HepG2 (cell line): ENCODE data around the gene SCAPER. TPM values are rescaled to one million over a fixed set of nuclear protein-coding genes. Genes with fewer than 3 reads are reported as not detected.

ENCODE experiments used
- ATAC-seq: fragments of 200-7000 bp; cut with Tn5 transposase; 3 replicates; pipeline ENCODE4 v1.9.1; 2020; ENCODE audit warnings: mild to moderate bottlenecking, moderate library complexity
- BruUV-seq: library from RNA; stranded (reverse); fragments of 400-500 nt; replicated peaks from 2 replicates; lab custom pipeline; 2021; lab: Mats Ljungman, UMichigan
- CTCF ChIA-PET: fragments of 300-600 bp; formaldehyde crosslinking; extraction: SDS; loops from one replicate; lab custom pipeline; 2021; ENCODE audit warnings: low total read pairs, inconsistent platforms, low intra/inter-chr PET ratio; lab: Yijun Ruan, JAX
- POLR2A ChIA-PET: fragments of 350-600 bp; sonication (Branson Sonifier 250); formaldehyde crosslinking; loops from one replicate; lab custom pipeline; 2020; ENCODE audit warnings: antibody characterized with exemption, inconsistent platforms; lab: Yijun Ruan, JAX
- DNase-seq: peaks from one replicate; pipeline ENCODE4 v3.0.0-alpha.2; 2015; ENCODE audit warnings: low spot score
- FAIRE-seq: peaks from 3 replicates; lab custom pipeline; 2011; peaks lifted over from hg19 to GRCh38; lab: Jason Lieb, UNC
- H2AFZ ChIP-seq: one replicate; pipeline ENCODE4 v1.6.1; 2011; ENCODE audit warnings: low read length, inconsistent platforms
- H3K27ac ChIP-seq: fragments of 300-600 bp; 3 replicates; pipeline ENCODE4 v1.8.0; 2011; ENCODE audit warnings: mixed run types, mild to moderate bottlenecking, mixed read lengths, low read length, inconsistent platforms; ENCODE audit not compliant: insufficient read depth; ENCODE audit errors: extremely low read length
- H3K27me3 ChIP-seq, 2 experiments: fragments of 200-600 bp in 1 of 2; 2 replicates in 1 of 2; 3 replicates in 1 of 2; pipeline versions ENCODE4 v1.6.0 to v1.8.0; 2011; ENCODE audit warnings: low read length in 2 of 2, mild to moderate bottlenecking in 2 of 2, moderate library complexity in 2 of 2, inconsistent platforms in 1 of 2; ENCODE audit not compliant: insufficient read depth in 2 of 2, control insufficient read depth in 1 of 2
- H3K36me3 ChIP-seq, 2 experiments: fragments of 200-600 bp in 1 of 2; replicated peaks in 1 of 2; 2 replicates in 1 of 2; 3 replicates in 1 of 2; pipeline versions ENCODE4 v1.5.1 to v1.8.0; 2011; ENCODE audit warnings: low read length in 2 of 2, inconsistent platforms in 1 of 2; ENCODE audit not compliant: insufficient read depth in 2 of 2, control insufficient read depth in 1 of 2
- H3K4me1 ChIP-seq: 2 replicates; pipeline ENCODE4 v1.5.1; 2012; ENCODE audit warnings: low read length, inconsistent platforms; ENCODE audit not compliant: insufficient read depth
- H3K4me2 ChIP-seq: 2 replicates; pipeline ENCODE4 v1.6.0; 2011; ENCODE audit warnings: low read depth, low read length, inconsistent platforms
- H3K4me3 ChIP-seq, 3 experiments: fragments of 200-600 bp in 1 of 3; sonication (generic), shearing (Covaris generic) in 1 of 3; replicated peaks in 1 of 3; 2 replicates each; pipeline ENCODE4 v1.5.1; 2011 to 2016; ENCODE audit warnings: low read length in 3 of 3, inconsistent platforms in 2 of 3, low read depth in 2 of 3, mild to moderate bottlenecking in 2 of 3, control low read depth in 1 of 3, mixed read lengths in 1 of 3; ENCODE audit not compliant: insufficient read depth in 1 of 3
- H3K79me2 ChIP-seq: one replicate; pipeline ENCODE4 v1.6.1; 2011; ENCODE audit warnings: low read length, inconsistent platforms; ENCODE audit not compliant: insufficient read depth
- H3K9ac ChIP-seq: 2 replicates; pipeline ENCODE4 v1.6.0; 2011; ENCODE audit warnings: mild to moderate bottlenecking, low read depth, low read length, inconsistent platforms; ENCODE audit not compliant: insufficient read depth
- H3K9me3 ChIP-seq: 2 replicates; pipeline ENCODE4 v1.5.1; 2012; ENCODE audit warnings: mild to moderate bottlenecking, low read length
- H4K20me1 ChIP-seq: 2 replicates; pipeline ENCODE4 v1.6.0; 2011; ENCODE audit warnings: inconsistent platforms, mild to moderate bottlenecking, low read length, moderate library complexity; ENCODE audit not compliant: insufficient read depth
- ATF7 ChIP-seq, 2 experiments: fragments of 450-650 bp in 1 of 2; sonication (generic) in 1 of 2; formaldehyde crosslinking in 1 of 2; IDR thresholded peaks; 2 replicates each; pipeline versions ENCODE4 v1.4.0 to v1.6.1; 2016 to 2020; ENCODE audit warnings: antibody characterized with exemption in 1 of 2, mild to moderate bottlenecking in 1 of 2, missing genetic modification reagents in 1 of 2
- CHD2 ChIP-seq: IDR thresholded peaks from 2 replicates; pipeline ENCODE4 v1.6.1; 2011; ENCODE audit warnings: low read depth, low read length, improper control_type of control experiment
- ESRRA ChIP-seq: sonication (generic); formaldehyde crosslinking; IDR thresholded peaks from 2 replicates; pipeline ENCODE4 v1.5.1; 2020; ENCODE audit warnings: mild to moderate bottlenecking, low read depth, missing genetic modification reagents
- NR0B2 ChIP-seq: sonication (generic); formaldehyde crosslinking; IDR thresholded peaks from 2 replicates; pipeline ENCODE4 v1.4.0; 2020; ENCODE audit warnings: mild to moderate bottlenecking, missing genetic modification reagents
- SMARCC2 ChIP-seq: fragments of 450-650 bp; IDR thresholded peaks from 2 replicates; pipeline ENCODE4 v1.6.1; 2017; ENCODE audit warnings: antibody characterized with exemption, mild to moderate bottlenecking
- TRIM24 ChIP-seq: sonication (generic); formaldehyde crosslinking; IDR thresholded peaks from 2 replicates; pipeline ENCODE4 v1.8.0; 2022; ENCODE audit warnings: mild to moderate bottlenecking, missing genetic modification reagents
- ZFYVE20 ChIP-seq: sonication (generic); formaldehyde crosslinking; IDR thresholded peaks from 2 replicates; pipeline ENCODE4 v1.8.0; 2023; ENCODE audit warnings: low read depth, mild to moderate bottlenecking, moderate library complexity, missing genetic modification reagents, borderline replicate concordance
- ZNF160 ChIP-seq: sonication (generic); formaldehyde crosslinking; IDR thresholded peaks from 2 replicates; pipeline ENCODE4 v1.8.0; 2022; ENCODE audit warnings: mild to moderate bottlenecking, inconsistent platforms, missing genetic modification reagents
- ZNF577 ChIP-seq: sonication (generic); formaldehyde crosslinking; IDR thresholded peaks from 2 replicates; pipeline ENCODE4 v1.4.0; 2020; ENCODE audit warnings: mild to moderate bottlenecking, low read depth, missing genetic modification reagents, borderline replicate concordance
- ZNF709 ChIP-seq: sonication (generic); formaldehyde crosslinking; IDR thresholded peaks from 2 replicates; pipeline ENCODE4 v1.5.0; 2020; ENCODE audit warnings: mild to moderate bottlenecking, missing genetic modification reagents
- ZNF782 ChIP-seq: sonication (generic); formaldehyde crosslinking; IDR thresholded peaks from 2 replicates; pipeline ENCODE4 v1.4.0; 2020; ENCODE audit warnings: missing genetic modification reagents, mild to moderate bottlenecking, borderline replicate concordance
- ZSCAN12 ChIP-seq: sonication (generic); formaldehyde crosslinking; IDR thresholded peaks from 2 replicates; pipeline ENCODE4 v1.9.0; 2021; ENCODE audit warnings: mild to moderate bottlenecking, missing genetic modification reagents
- ZUFSP ChIP-seq: sonication (generic); formaldehyde crosslinking; IDR thresholded peaks from 2 replicates; pipeline ENCODE4 v1.9.0; 2021; ENCODE audit warnings: missing genetic modification reagents, mild to moderate bottlenecking, borderline replicate concordance
- WGBS: methylation state at CpG from one replicate; pipeline ENCODE4 v1.1.6; 2017; ENCODE audit warnings: low lambda C conversion rate; 5-methylcytosine and 5-hydroxymethylcytosine counted together
- in situ Hi-C: cut with HindIII; loops from 2 replicates; pipeline ENCODE4 v1.10.0; 2017; ENCODE audit warnings: low pct_unique_long_range_greater_than_20kb; ENCODE audit not compliant: extremely low pct_ligation_motif_present
- intact Hi-C: fragments of 100-400 bp; cut with micrococcal nuclease; formaldehyde crosslinking; loops from one replicate; pipeline ENCODE4 v1.10.0; 2022; ENCODE audit not compliant: unreplicated experiment
- polyA plus RNA-seq, 8 experiments: library from polyadenylated mRNA; depleted of rRNA in 3 of 8; stranded (reverse) in 7 of 8; unstranded in 1 of 8; fragments of >200 nt; fragmentation: Illumina TruSeq in 4 of 8; extraction: Trizol in 4 of 8; gene quantifications; 2 replicates each; pipeline versions ENCODE4 v1.2.1 to v1.2.3, GENCODE V29; 2011 to 2016; ENCODE audit warnings: low read depth in 4 of 8, missing spikeins in 1 of 8, mixed read lengths in 1 of 8; ENCODE audit not compliant: insufficient read depth in 1 of 8
- total RNA-seq, 5 experiments: library from RNA; depleted of rRNA; stranded (reverse); fragments of >200 nt; fragmentation: Illumina TruSeq; extraction: Trizol; gene quantifications; 2 replicates each; pipeline ENCODE4 v1.2.3, GENCODE V29; 2016; ENCODE audit warnings: low read depth in 1 of 5

The SCAPER gene
- total and polyA plus RNA-seq, 2 of the 13 experiments (the other 11 are each of a cell fraction or from before 2014, with no cell fraction given): 4.3 to 10.5 TPM

GRCh38 chr15:76954744-76955143 is 49.6 kb upstream of the SCAPER start:
- Histone ChIP-seq H3K9ac (no peak overlapping the region), H3K27ac (no peak overlapping the region), H3K27me3 (no peaks in the 10 kb centered on the region; a peak in 1 of 5 replicates), H3K4me1 (no peaks in the 10 kb centered on the region), H3K79me2 (no peaks in the 10 kb centered on the region), H3K4me3 (no peak overlapping the region), H3K4me2 (no peak overlapping the region), H4K20me1 (no peaks in the 10 kb centered on the region), H2AFZ (no peak overlapping the region), H3K9me3 (no peaks in the 10 kb centered on the region)
- 72% methylated on average over 2 of the region's 2 CpGs for WGBS
- intact Hi-C loops: no loop called here
- no peak for FAIRE-seq
- no peak for DNase-seq
- TSS peak; percentile 26 for BruUV-seq
- in situ Hi-C loops: no loop called here
- CTCF ChIA-PET: no interaction called here
- no peak for ATAC-seq
- TF ChIP-seq ESRRA (CRISPR knock-in tag) (no peak), ATF7 (IDR thresholded peaks at IDR 0.05) (peak; percentile 58), ATF7 (CRISPR knock-in tag; IDR thresholded peaks at IDR 0.05) (no peak), SMARCC2 (no peak)
- TF ChIP-seq, all 625 proteins: peak for 1
- POLR2A ChIA-PET: no interaction called here
- no peaks in the 10 kb centered on the region; a peak in 1 of 5 replicates for H3K36me3 ChIP-seq

GRCh38 chr15:76953913-76954312 is 48.8 kb upstream of the SCAPER start:
- in situ Hi-C loops (no loop called here), intact Hi-C loops (no loop called here)
- H3K4me1 ChIP-seq: no peaks in the 10 kb centered on the region
- peaks cover 0 to 5% of the 10 kb centered on the region in 2 experiments; a peak in 3 of 5 replicates for H3K36me3 ChIP-seq
- ATAC-seq: no peak
- no peak for DNase-seq
- WGBS: 64% methylated on average over 3 of the region's 3 CpGs
- POLR2A ChIA-PET: no interaction called here
- no peak overlapping the region for H3K9ac ChIP-seq
- no peak overlapping the region for H2AFZ ChIP-seq
- H3K27ac ChIP-seq: no peak overlapping the region
- FAIRE-seq: no peak
- H3K9me3 ChIP-seq: no peaks in the 10 kb centered on the region
- H3K27me3 ChIP-seq: no peaks in the 10 kb centered on the region; a peak in 1 of 5 replicates
- no peak overlapping the region for H3K4me2 ChIP-seq
- no peak for TF ChIP-seq ZSCAN12
- no peak for TF ChIP-seq ZNF577 (CRISPR knock-in tag)
- no peak for TF ChIP-seq TRIM24
- TF ChIP-seq ZNF709 (CRISPR knock-in tag): no peak
- no peak for TF ChIP-seq ZNF160 (CRISPR knock-in tag)
- no peak for TF ChIP-seq ZFYVE20
- no peak for TF ChIP-seq ZNF782
- no peak for TF ChIP-seq CHD2
- TF ChIP-seq NR0B2 (CRISPR knock-in tag): no peak
- no peak for TF ChIP-seq ZUFSP (CRISPR knock-in tag)
- H3K79me2 ChIP-seq: no peaks in the 10 kb centered on the region
- CTCF ChIA-PET: no interaction called here
- no TSS peak for BruUV-seq
- H3K4me3 ChIP-seq: no peak overlapping the region
- H4K20me1 ChIP-seq: no peaks in the 10 kb centered on the region
